Measurements from ENCODE around the gene USP48. TPM values are rescaled to one million over a fixed set of nuclear protein-coding genes. Genes with fewer than 3 reads are reported as not detected.

The USP48 gene
- total RNA-seq, 4 donors from 2014 or later, result 23.5 to 51.9 (median 39.7) TPM

- 86 to 100% methylated on average over 1 to 2 of the region's 2 CpGs for WGBS, 2 donors
- intact Hi-C loops (cut with DNase I), result no loop called here
- no peak overlapping the region for H3K27ac ChIP-seq
Observed at GRCh38 chr1:21641076-21641475, 141.9 kb downstream of the USP48 start.

GRCh38 chr1:21640653-21641052, 142.3 kb downstream of the USP48 start:
- no peak for DNase-seq
- Histone ChIP-seq H3K27me3 (peaks cover 0 to 52% (median 0%) of the 10 kb centered on the region in 4 donors), H3K9me3 (no peaks in the 10 kb centered on the region), H3K4me3 (no peak overlapping the region), H3K27ac (no peak overlapping the region), H3K4me1 (peaks cover 12 to 21% (median 13%) of the 10 kb centered on the region in 3 donors), H3K36me3 (no peaks in the 10 kb centered on the region)
- no peak for TF ChIP-seq POLR2A (IDR thresholded peaks at IDR 0.05)
- TF ChIP-seq CTCF (IDR thresholded peaks at IDR 0.05), result no peak
- intact Hi-C loops (cut with DNase I), result no loop called here
- 88 to 93% methylated on average over 4 to 6 of the region's 6 CpGs for WGBS, 2 donors

More at GRCh38 chr1:21641076-21641475, 141.9 kb downstream of the USP48 start:
- peaks cover 0 to 52% (median 0%) of the 10 kb centered on the region in 4 donors for H3K27me3 ChIP-seq
- no peak for TF ChIP-seq CTCF (IDR thresholded peaks at IDR 0.05)
- no peak for TF ChIP-seq POLR2A (IDR thresholded peaks at IDR 0.05)
- H3K4me1 ChIP-seq, result peaks cover 12 to 21% (median 13%) of the 10 kb centered on the region in 3 donors
- no peaks in the 10 kb centered on the region for H3K36me3 ChIP-seq
- DNase-seq, result no peak
- no peak overlapping the region for H3K4me3 ChIP-seq
- H3K9me3 ChIP-seq, result no peaks in the 10 kb centered on the region

DNA sequence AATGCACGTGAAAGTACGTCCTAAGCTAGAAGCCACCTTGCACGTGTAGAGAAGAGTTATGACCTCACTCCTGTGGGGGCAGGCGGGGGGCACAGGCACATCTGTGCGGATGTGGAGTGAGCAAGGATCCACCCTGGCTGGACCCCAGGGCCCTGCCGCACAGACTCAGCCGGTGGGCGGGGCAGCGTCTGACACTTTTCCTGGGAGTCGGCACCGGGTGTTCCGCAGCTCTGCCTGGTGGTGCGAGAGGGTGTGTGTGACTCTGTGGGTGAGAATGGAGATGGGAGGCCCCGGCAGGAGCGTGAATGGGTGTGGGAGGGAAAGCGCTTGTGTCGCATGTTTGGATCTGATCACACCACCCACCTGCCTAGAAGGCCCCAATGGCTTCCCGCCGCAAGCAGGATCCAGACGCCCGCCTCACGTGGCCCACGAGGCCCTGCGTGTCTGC, 143.3 kb downstream of the USP48 start:
- no peak for DNase-seq
- Histone ChIP-seq H3K36me3 (no peaks in the 10 kb centered on the region), H3K9me3 (no peaks in the 10 kb centered on the region), H3K27ac (peak overlapping the region; percentile 64 to 81 (median 79)), H3K27me3 (peaks cover 0 to 57% (median 0%) of the 10 kb centered on the region in 4 donors), H3K4me1 (peaks cover 12 to 24% (median 13%) of the 10 kb centered on the region in 3 donors), H3K4me3 (no peak overlapping the region)
- intact Hi-C loops (cut with DNase I), result no loop called here
- WGBS, 2 donors, result 37 to 41% methylated on average over 9 to 23 of the region's 24 CpGs
- TF ChIP-seq POLR2A (IDR thresholded peaks at IDR 0.05) (no peak), CTCF (IDR thresholded peaks at IDR 0.05) (peak in 1 of 6 experiments; percentile 9)

GRCh38 chr1:21638531-21639341, 144.2 kb downstream of the USP48 start:
- TF ChIP-seq POLR2A (IDR thresholded peaks at IDR 0.05) (no peak), CTCF (IDR thresholded peaks at IDR 0.05) (no peak)
- Histone ChIP-seq H3K36me3 (no peaks in the 10 kb centered on the region), H3K27ac (peak overlapping the region; percentile 64 to 81 (median 79)), H3K27me3 (peaks cover 0 to 62% (median 0%) of the 10 kb centered on the region in 4 donors), H3K4me1 (peaks cover 12 to 33% (median 13%) of the 10 kb centered on the region in 3 donors), H3K9me3 (no peaks in the 10 kb centered on the region), H3K4me3 (no peak overlapping the region)
- DNase-seq, result no peak
- intact Hi-C loops (cut with DNase I), result no loop called here
- 14 to 29% methylated on average over 8 to 9 of the region's 10 CpGs for WGBS, 2 donors

GRCh38 chr1:21637514-21637913, 145.4 kb downstream of the USP48 start:
- Histone ChIP-seq H3K4me1 (peaks cover 12 to 35% (median 13%) of the 10 kb centered on the region in 3 donors), H3K27me3 (peaks cover 0 to 67% (median 0%) of the 10 kb centered on the region in 4 donors), H3K4me3 (no peak overlapping the region), H3K9me3 (no peaks in the 10 kb centered on the region), H3K36me3 (no peaks in the 10 kb centered on the region), H3K27ac (no peak overlapping the region)
- intact Hi-C loops (cut with DNase I), result no loop called here
- WGBS, 2 donors, result 93 to 94% methylated on average over 5 to 6 of the region's 6 CpGs
- DNase-seq, result no peak
- no peak for TF ChIP-seq POLR2A (IDR thresholded peaks at IDR 0.05)
- no peak for TF ChIP-seq CTCF (IDR thresholded peaks at IDR 0.05)

All from esophagus squamous epithelium (tissue), 5 donors.